HEK293 (cell line): ENCODE measurements around the gene ATP1B2.

ENCODE experiments used
- GFI1B ChIP-seq: fragments of 450-650 bp; formaldehyde crosslinking; IDR thresholded peaks from 2 replicates; pipeline ENCODE4 v1.5.1; 2016; ENCODE audit warnings: missing biosample characterization, missing genetic modification characterization
- GLIS1 ChIP-seq: fragments of 450-650 bp; formaldehyde crosslinking; IDR thresholded peaks from 2 replicates; pipeline ENCODE4 v1.5.1; 2016; ENCODE audit warnings: missing biosample characterization, missing genetic modification characterization
- KLF10 ChIP-seq: fragments of 450-650 bp; IDR thresholded peaks from 2 replicates; pipeline ENCODE4 v1.5.1; 2018; ENCODE audit warnings: missing biosample characterization, mild to moderate bottlenecking, missing genetic modification characterization
- KLF7 ChIP-seq: fragments of 450-650 bp; formaldehyde crosslinking; IDR thresholded peaks from 2 replicates; pipeline ENCODE4 v1.5.1; 2016; ENCODE audit warnings: missing biosample characterization, missing genetic modification characterization, borderline replicate concordance
- KLF8 ChIP-seq: fragments of 450-650 bp; formaldehyde crosslinking; IDR thresholded peaks from 2 replicates; pipeline ENCODE4 v1.5.1; 2016; ENCODE audit warnings: missing biosample characterization, missing genetic modification characterization
- KLF9 ChIP-seq: fragments of 450-650 bp; formaldehyde crosslinking; IDR thresholded peaks from 2 replicates; pipeline ENCODE4 v1.5.1; 2016; ENCODE audit warnings: missing biosample characterization, missing genetic modification characterization, low read depth
- SP2 ChIP-seq: fragments of 450-650 bp; formaldehyde crosslinking; IDR thresholded peaks from 2 replicates; pipeline ENCODE4 v1.5.1; 2016; ENCODE audit warnings: missing biosample characterization, missing genetic modification characterization
- SP3 ChIP-seq: fragments of 450-650 bp; formaldehyde crosslinking; IDR thresholded peaks from 2 replicates; pipeline ENCODE4 v1.5.1; 2016; ENCODE audit warnings: missing biosample characterization, missing genetic modification characterization
- SP7 ChIP-seq: fragments of 450-650 bp; formaldehyde crosslinking; IDR thresholded peaks from 2 replicates; pipeline ENCODE4 v1.5.1; 2016; ENCODE audit warnings: missing biosample characterization, missing genetic modification characterization
- TRIM28 ChIP-seq: IDR thresholded peaks from 2 replicates; pipeline ENCODE4 v1.6.1; 2011; ENCODE audit warnings: low read length, control low read depth, borderline replicate concordance
- ZBTB17 ChIP-seq: fragments of 450-650 bp; formaldehyde crosslinking; IDR thresholded peaks from 2 replicates; pipeline ENCODE4 v1.5.1; 2016; ENCODE audit warnings: missing biosample characterization, missing genetic modification characterization
- ZBTB48 ChIP-seq: fragments of 450-650 bp; formaldehyde crosslinking; IDR thresholded peaks from 2 replicates; pipeline ENCODE4 v1.5.1; 2016; ENCODE audit warnings: missing biosample characterization, missing genetic modification characterization
- ZIC2 ChIP-seq: fragments of 450-650 bp; formaldehyde crosslinking; IDR thresholded peaks from 2 replicates; pipeline ENCODE4 v1.5.1; 2016; ENCODE audit warnings: missing biosample characterization, missing genetic modification characterization
- ZNF155 ChIP-seq: fragments of 450-650 bp; formaldehyde crosslinking; IDR thresholded peaks from 2 replicates; pipeline ENCODE4 v1.5.1; 2016; ENCODE audit warnings: missing biosample characterization, missing genetic modification characterization
- ZNF16 ChIP-seq: fragments of 450-650 bp; formaldehyde crosslinking; IDR thresholded peaks from 2 replicates; pipeline ENCODE4 v1.5.1; 2016; ENCODE audit warnings: low read depth, missing biosample characterization, missing genetic modification characterization
- ZNF223 ChIP-seq: fragments of 450-650 bp; formaldehyde crosslinking; IDR thresholded peaks from 2 replicates; pipeline ENCODE4 v1.5.1; 2016; ENCODE audit warnings: missing biosample characterization, missing genetic modification characterization
- ZNF274 ChIP-seq, 2 experiments: fragments of 200-500 bp in 1 of 2; fragments of 450-650 bp in 1 of 2; sonication (Bioruptor generic) in 1 of 2; formaldehyde crosslinking in 1 of 2; IDR thresholded peaks; 2 replicates each; pipeline versions ENCODE4 v1.5.1 to v1.6.1; 2014 to 2016; ENCODE audit warnings: borderline replicate concordance in 1 of 2, inconsistent platforms in 1 of 2, low read length in 1 of 2, missing biosample characterization in 1 of 2, missing genetic modification characterization in 1 of 2
- ZNF335 ChIP-seq: fragments of 450-650 bp; formaldehyde crosslinking; conservative IDR thresholded peaks from 2 replicates; pipeline ENCODE4 v1.5.1; 2016; ENCODE audit warnings: missing biosample characterization, missing genetic modification characterization
- ZNF341 ChIP-seq: fragments of 450-650 bp; formaldehyde crosslinking; IDR thresholded peaks from 2 replicates; pipeline ENCODE4; 2016; ENCODE audit warnings: low read depth, missing biosample characterization, missing genetic modification characterization
- ZNF37A ChIP-seq: fragments of 450-650 bp; IDR thresholded peaks from 2 replicates; pipeline ENCODE4 v1.5.1; 2018; ENCODE audit warnings: missing biosample characterization, missing genetic modification characterization
- ZNF416 ChIP-seq: fragments of 450-650 bp; formaldehyde crosslinking; IDR thresholded peaks from 2 replicates; pipeline ENCODE4 v1.5.1; 2016; ENCODE audit warnings: missing biosample characterization, missing genetic modification characterization
- ZNF426 ChIP-seq: fragments of 450-650 bp; formaldehyde crosslinking; IDR thresholded peaks from 2 replicates; pipeline ENCODE4 v1.5.1; 2017; ENCODE audit warnings: missing biosample characterization, missing genetic modification characterization, mild to moderate bottlenecking, inconsistent platforms, moderate library complexity
- ZNF501 ChIP-seq: fragments of 450-650 bp; formaldehyde crosslinking; IDR thresholded peaks from 2 replicates; pipeline ENCODE4 v1.5.1; 2016; ENCODE audit warnings: missing biosample characterization, missing genetic modification characterization
- ZNF600 ChIP-seq: fragments of 450-650 bp; formaldehyde crosslinking; IDR thresholded peaks from 2 replicates; pipeline ENCODE4 v1.5.1; 2016; ENCODE audit warnings: missing biosample characterization, missing genetic modification characterization
- ZNF660 ChIP-seq: fragments of 450-650 bp; IDR thresholded peaks from 2 replicates; pipeline ENCODE4 v1.5.1; 2018; ENCODE audit warnings: missing biosample characterization, mild to moderate bottlenecking, missing genetic modification characterization
- ZNF747 ChIP-seq: fragments of 450-650 bp; formaldehyde crosslinking; IDR thresholded peaks from 2 replicates; pipeline ENCODE4 v1.5.1; 2016; ENCODE audit warnings: missing biosample characterization, missing genetic modification characterization
- ZNF837 ChIP-seq: fragments of 450-650 bp; formaldehyde crosslinking; IDR thresholded peaks from 2 replicates; pipeline ENCODE4 v1.5.1; 2016; ENCODE audit warnings: missing biosample characterization, missing genetic modification characterization
- ZNF843 ChIP-seq: fragments of 450-650 bp; formaldehyde crosslinking; IDR thresholded peaks from 2 replicates; pipeline ENCODE4 v1.5.1; 2016; ENCODE audit warnings: missing biosample characterization, missing genetic modification characterization
- ZSCAN23 ChIP-seq: fragments of 450-650 bp; formaldehyde crosslinking; IDR thresholded peaks from 2 replicates; pipeline ENCODE4 v1.5.1; 2016; ENCODE audit warnings: missing biosample characterization, missing genetic modification characterization
- ZSCAN30 ChIP-seq: fragments of 450-650 bp; IDR thresholded peaks from 2 replicates; pipeline ENCODE4 v1.5.1; 2018; ENCODE audit warnings: missing biosample characterization, mild to moderate bottlenecking, missing genetic modification characterization, moderate library complexity
- TF ChIP-seq, protein P1 (sequence below): fragments of 450-650 bp; formaldehyde crosslinking; IDR thresholded peaks from 2 replicates; pipeline ENCODE4 v1.5.1; 2017; ENCODE audit warnings: missing biosample characterization, missing genetic modification characterization
- TF ChIP-seq, protein P2 (sequence below): fragments of 450-650 bp; formaldehyde crosslinking; IDR thresholded peaks from 2 replicates; pipeline ENCODE4 v1.5.1; 2016; ENCODE audit warnings: missing biosample characterization, missing genetic modification characterization
- TF ChIP-seq, protein P3 (sequence below): fragments of 450-650 bp; IDR thresholded peaks from 2 replicates; pipeline ENCODE4 v1.5.1; 2018; ENCODE audit warnings: missing biosample characterization, missing genetic modification characterization
- TF ChIP-seq, protein P4 (sequence below): fragments of 450-650 bp; formaldehyde crosslinking; IDR thresholded peaks from 2 replicates; pipeline ENCODE4 v1.5.1; 2016; ENCODE audit warnings: missing biosample characterization, missing genetic modification characterization

The ATP1B2 gene

DNA sequence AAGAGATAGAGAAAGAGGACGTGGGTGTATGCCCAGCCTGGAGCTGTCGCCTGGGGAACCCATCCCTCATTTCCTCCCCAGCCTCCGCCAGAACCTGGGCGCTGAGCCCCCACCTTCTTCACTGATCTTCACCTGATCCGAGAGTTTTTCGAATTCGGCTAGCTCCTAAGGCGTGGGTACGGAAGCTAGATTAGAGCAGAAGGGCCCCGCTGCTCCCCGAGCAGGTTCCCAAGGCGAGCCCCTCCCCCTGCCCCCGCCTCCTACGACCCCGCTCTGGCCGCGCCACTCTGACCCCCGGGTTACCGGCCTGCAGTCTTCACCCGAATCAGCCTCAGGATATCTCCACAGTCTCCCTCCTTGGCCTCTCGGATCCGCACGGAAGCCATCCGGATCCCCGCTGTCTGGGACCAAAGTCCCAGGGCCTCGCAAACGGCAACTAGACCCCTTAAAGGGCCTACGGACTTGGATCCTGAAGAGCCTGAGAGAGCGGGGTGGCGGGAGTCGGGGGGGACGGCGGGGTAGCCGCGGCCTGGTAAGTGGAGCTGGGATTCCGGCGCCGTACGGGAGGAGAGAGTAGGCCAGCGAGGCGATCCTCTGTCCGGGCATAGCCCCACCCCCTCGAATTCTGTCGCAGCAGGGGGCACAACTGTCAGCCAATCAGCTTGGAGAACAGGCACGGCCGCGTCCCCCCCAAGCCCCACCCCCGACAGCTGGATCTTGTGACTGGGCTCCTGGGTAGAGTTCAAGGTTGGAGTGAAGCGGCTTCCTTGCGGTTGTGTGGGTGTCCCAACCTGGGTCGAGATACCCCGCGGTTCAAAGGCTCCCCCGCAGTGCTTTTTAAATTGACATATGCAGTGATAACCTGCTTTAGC, 23.2 kb upstream of the ATP1B2 start, which contains the start of gene SAT2 (continued):
- TF ChIP-seq SP7 (peak; percentile 29; the same call in 1 of the 2 replicates), KLF7 (tag by site-specific recombination) (no peak), KLF9 (peak; percentile 71), ZNF426 (tag by site-specific recombination) (no peak), ZSCAN23 (tag by site-specific recombination) (no peak), ZNF600 (tag by site-specific recombination) (peak; percentile 50), ZBTB17 (tag by site-specific recombination) (peak; percentile 65), ZBTB48 (tag by site-specific recombination) (peak; percentile 49; the same call in 1 of the 2 replicates), SP3 (tag by site-specific recombination) (peak; percentile 70), ZNF501 (tag by site-specific recombination) (0 out of 2 replicates have a peak, but pooled peaks have one; percentile 50), TRIM28 (no peak), ZNF747 (tag by site-specific recombination) (no peak), ZNF274 (IDR thresholded peaks at IDR 0.05; ENCODE audit: low read length) (no peak), ZNF274 (tag by site-specific recombination; IDR thresholded peaks at IDR 0.05; ENCODE audit: borderline replicate concordance) (no peak), SP2 (tag by site-specific recombination) (peak; percentile 80), ZSCAN30 (tag by site-specific recombination) (peak; percentile 31; the same call in 1 of the 2 replicates), GLIS1 (peak; percentile 97), ZNF660 (0 out of 2 replicates have a peak, but pooled peaks have one; percentile 52), ZNF341 (tag by site-specific recombination) (peak; percentile 60; the same call in 1 of the 2 replicates), KLF8 (tag by site-specific recombination) (peak; percentile 64), GFI1B (tag by site-specific recombination) (0 out of 2 replicates have a peak, but pooled peaks have one; percentile 21), KLF10 (tag by site-specific recombination) (peak; percentile 84), ZNF16 (tag by site-specific recombination) (no peak), ZNF155 (tag by site-specific recombination) (no peak), ZNF416 (tag by site-specific recombination) (peak; percentile 91), ZNF837 (no peak), ZNF37A (peak; percentile 86), ZNF843 (tag by site-specific recombination) (peak; percentile 34; the same call in 1 of the 2 replicates), ZNF223 (tag by site-specific recombination) (no peak), ZIC2 (peak; percentile 85), ZNF335 (peak; percentile 72)
- TF ChIP-seq, protein P1, sequence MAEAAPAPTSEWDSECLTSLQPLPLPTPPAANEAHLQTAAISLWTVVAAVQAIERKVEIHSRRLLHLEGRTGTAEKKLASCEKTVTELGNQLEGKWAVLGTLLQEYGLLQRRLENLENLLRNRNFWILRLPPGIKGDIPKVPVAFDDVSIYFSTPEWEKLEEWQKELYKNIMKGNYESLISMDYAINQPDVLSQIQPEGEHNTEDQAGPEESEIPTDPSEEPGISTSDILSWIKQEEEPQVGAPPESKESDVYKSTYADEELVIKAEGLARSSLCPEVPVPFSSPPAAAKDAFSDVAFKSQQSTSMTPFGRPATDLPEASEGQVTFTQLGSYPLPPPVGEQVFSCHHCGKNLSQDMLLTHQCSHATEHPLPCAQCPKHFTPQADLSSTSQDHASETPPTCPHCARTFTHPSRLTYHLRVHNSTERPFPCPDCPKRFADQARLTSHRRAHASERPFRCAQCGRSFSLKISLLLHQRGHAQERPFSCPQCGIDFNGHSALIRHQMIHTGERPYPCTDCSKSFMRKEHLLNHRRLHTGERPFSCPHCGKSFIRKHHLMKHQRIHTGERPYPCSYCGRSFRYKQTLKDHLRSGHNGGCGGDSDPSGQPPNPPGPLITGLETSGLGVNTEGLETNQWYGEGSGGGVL (tag by site-specific recombination): peak; percentile 79
- TF ChIP-seq, protein P2, sequence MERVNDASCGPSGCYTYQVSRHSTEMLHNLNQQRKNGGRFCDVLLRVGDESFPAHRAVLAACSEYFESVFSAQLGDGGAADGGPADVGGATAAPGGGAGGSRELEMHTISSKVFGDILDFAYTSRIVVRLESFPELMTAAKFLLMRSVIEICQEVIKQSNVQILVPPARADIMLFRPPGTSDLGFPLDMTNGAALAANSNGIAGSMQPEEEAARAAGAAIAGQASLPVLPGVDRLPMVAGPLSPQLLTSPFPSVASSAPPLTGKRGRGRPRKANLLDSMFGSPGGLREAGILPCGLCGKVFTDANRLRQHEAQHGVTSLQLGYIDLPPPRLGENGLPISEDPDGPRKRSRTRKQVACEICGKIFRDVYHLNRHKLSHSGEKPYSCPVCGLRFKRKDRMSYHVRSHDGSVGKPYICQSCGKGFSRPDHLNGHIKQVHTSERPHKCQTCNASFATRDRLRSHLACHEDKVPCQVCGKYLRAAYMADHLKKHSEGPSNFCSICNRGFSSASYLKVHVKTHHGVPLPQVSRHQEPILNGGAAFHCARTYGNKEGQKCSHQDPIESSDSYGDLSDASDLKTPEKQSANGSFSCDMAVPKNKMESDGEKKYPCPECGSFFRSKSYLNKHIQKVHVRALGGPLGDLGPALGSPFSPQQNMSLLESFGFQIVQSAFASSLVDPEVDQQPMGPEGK (tag by site-specific recombination): peak; percentile 100
- TF ChIP-seq, protein P3, sequence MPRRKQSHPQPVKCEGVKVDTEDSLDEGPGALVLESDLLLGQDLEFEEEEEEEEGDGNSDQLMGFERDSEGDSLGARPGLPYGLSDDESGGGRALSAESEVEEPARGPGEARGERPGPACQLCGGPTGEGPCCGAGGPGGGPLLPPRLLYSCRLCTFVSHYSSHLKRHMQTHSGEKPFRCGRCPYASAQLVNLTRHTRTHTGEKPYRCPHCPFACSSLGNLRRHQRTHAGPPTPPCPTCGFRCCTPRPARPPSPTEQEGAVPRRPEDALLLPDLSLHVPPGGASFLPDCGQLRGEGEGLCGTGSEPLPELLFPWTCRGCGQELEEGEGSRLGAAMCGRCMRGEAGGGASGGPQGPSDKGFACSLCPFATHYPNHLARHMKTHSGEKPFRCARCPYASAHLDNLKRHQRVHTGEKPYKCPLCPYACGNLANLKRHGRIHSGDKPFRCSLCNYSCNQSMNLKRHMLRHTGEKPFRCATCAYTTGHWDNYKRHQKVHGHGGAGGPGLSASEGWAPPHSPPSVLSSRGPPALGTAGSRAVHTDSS: no peak
- TF ChIP-seq, protein P4, sequence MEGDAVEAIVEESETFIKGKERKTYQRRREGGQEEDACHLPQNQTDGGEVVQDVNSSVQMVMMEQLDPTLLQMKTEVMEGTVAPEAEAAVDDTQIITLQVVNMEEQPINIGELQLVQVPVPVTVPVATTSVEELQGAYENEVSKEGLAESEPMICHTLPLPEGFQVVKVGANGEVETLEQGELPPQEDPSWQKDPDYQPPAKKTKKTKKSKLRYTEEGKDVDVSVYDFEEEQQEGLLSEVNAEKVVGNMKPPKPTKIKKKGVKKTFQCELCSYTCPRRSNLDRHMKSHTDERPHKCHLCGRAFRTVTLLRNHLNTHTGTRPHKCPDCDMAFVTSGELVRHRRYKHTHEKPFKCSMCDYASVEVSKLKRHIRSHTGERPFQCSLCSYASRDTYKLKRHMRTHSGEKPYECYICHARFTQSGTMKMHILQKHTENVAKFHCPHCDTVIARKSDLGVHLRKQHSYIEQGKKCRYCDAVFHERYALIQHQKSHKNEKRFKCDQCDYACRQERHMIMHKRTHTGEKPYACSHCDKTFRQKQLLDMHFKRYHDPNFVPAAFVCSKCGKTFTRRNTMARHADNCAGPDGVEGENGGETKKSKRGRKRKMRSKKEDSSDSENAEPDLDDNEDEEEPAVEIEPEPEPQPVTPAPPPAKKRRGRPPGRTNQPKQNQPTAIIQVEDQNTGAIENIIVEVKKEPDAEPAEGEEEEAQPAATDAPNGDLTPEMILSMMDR: no peak
